K562 (cell line): ENCODE data around the gene RSPH3.

Experiments
- ATF7 ChIP-seq: fragments of 450-650 bp; IDR thresholded peaks from 2 replicates; pipeline ENCODE4 v1.7.1; 2014; ENCODE audit warnings: mild to moderate bottlenecking, moderate library complexity
- PHTF2 ChIP-seq: fragments of 250-450 bp; sonication (Bioruptor Pico); IDR thresholded peaks from 2 replicates; pipeline ENCODE4 v1.5.0; 2021; ENCODE audit warnings: mild to moderate bottlenecking
- POLR2A ChIP-seq: fragments of 450-650 bp; conservative IDR thresholded peaks from 2 replicates; pipeline ENCODE4 v1.6.1; 2016
- SMARCC2 ChIP-seq: fragments of 450-650 bp; IDR thresholded peaks from 2 replicates; pipeline ENCODE4 v1.6.1; 2017; ENCODE audit warnings: antibody characterized with exemption, moderate library complexity, mild to moderate bottlenecking, low read depth
- SUPT5H ChIP-seq: fragments of 450-650 bp; IDR thresholded peaks from 2 replicates; pipeline ENCODE4 v1.6.1; 2016
- ZBTB8A ChIP-seq: fragments of 450-650 bp; IDR thresholded peaks from 2 replicates; pipeline ENCODE4 v1.6.1; 2018; ENCODE audit warnings: mild to moderate bottlenecking, moderate library complexity; ENCODE audit not compliant: partially characterized antibody
- ZNF431 ChIP-seq: sonication (generic); formaldehyde crosslinking; IDR thresholded peaks from 2 replicates; pipeline ENCODE4 v1.8.0; 2022; ENCODE audit warnings: mild to moderate bottlenecking, missing genetic modification reagents
- ZNF780A ChIP-seq: fragments of 250-450 bp; sonication (Bioruptor Pico); IDR thresholded peaks from 2 replicates; pipeline ENCODE4 v1.5.0; 2021; ENCODE audit warnings: mild to moderate bottlenecking
- TF ChIP-seq, protein P1 (sequence below): sonication (generic); formaldehyde crosslinking; IDR thresholded peaks from 2 replicates; pipeline ENCODE4 v1.5.0; 2020; ENCODE audit warnings: missing genetic modification reagents
- TF ChIP-seq, protein P2 (sequence below): fragments of 450-650 bp; IDR thresholded peaks from 2 replicates; pipeline ENCODE4 v1.6.1; 2016; ENCODE audit warnings: borderline replicate concordance
- TF ChIP-seq, protein P3 (sequence below), 3 experiments: IDR thresholded peaks in 2 of 3; conservative IDR thresholded peaks in 1 of 3; 2 replicates each; pipeline ENCODE4 v1.5.1; 2011 to 2012; ENCODE audit warnings: low read length in 3 of 3, mild to moderate bottlenecking in 3 of 3, control low read depth in 2 of 3, improper control_type of control experiment in 1 of 3, inconsistent platforms in 1 of 3, low read depth in 1 of 3, mixed read lengths in 1 of 3, moderate library complexity in 1 of 3; ENCODE audit not compliant: insufficient read depth in 2 of 3
- TF ChIP-seq, protein P4 (sequence below): fragments of 250-450 bp; sonication (Bioruptor Pico); IDR thresholded peaks from 2 replicates; pipeline ENCODE4 v1.4.0; 2020; ENCODE audit warnings: mild to moderate bottlenecking, moderate library complexity
- TF ChIP-seq, protein P5 (sequence below): sonication (generic); formaldehyde crosslinking; IDR thresholded peaks from 2 replicates; pipeline ENCODE4 v1.8.0; 2022; ENCODE audit warnings: mild to moderate bottlenecking, missing genetic modification reagents
- TF ChIP-seq, protein P6 (sequence below): sonication (generic); formaldehyde crosslinking; IDR thresholded peaks from 2 replicates; pipeline ENCODE4 v1.8.1; 2023; ENCODE audit warnings: mild to moderate bottlenecking, missing genetic modification reagents

DNA sequence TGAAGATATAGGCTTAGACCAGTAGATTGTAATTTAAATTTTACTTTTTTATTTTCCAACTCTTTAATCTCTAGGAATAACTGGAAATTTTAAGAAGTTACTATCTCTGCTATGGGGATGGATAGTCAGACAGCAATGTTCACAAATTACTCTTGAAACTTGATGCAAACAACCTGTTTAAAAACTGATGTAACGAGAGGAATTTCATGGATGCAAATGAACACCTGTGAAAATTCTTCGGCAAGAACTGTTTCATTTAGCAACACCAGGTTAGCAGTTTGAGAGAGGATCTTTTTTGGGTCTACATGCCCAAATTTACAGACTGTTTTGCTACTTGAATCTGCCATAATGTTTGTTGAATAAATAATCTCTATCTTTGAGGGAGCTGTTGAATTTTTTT is 20.0 kb upstream of the RSPH3 start:
- TF ChIP-seq ZNF431, result no peak
- TF ChIP-seq, protein P1, sequence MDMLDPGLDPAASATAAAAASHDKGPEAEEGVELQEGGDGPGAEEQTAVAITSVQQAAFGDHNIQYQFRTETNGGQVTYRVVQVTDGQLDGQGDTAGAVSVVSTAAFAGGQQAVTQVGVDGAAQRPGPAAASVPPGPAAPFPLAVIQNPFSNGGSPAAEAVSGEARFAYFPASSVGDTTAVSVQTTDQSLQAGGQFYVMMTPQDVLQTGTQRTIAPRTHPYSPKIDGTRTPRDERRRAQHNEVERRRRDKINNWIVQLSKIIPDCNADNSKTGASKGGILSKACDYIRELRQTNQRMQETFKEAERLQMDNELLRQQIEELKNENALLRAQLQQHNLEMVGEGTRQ (CRISPR knock-in tag), result no peak
- TF ChIP-seq ZNF780A (CRISPR knock-in tag), result no peak
- TF ChIP-seq, protein P2, sequence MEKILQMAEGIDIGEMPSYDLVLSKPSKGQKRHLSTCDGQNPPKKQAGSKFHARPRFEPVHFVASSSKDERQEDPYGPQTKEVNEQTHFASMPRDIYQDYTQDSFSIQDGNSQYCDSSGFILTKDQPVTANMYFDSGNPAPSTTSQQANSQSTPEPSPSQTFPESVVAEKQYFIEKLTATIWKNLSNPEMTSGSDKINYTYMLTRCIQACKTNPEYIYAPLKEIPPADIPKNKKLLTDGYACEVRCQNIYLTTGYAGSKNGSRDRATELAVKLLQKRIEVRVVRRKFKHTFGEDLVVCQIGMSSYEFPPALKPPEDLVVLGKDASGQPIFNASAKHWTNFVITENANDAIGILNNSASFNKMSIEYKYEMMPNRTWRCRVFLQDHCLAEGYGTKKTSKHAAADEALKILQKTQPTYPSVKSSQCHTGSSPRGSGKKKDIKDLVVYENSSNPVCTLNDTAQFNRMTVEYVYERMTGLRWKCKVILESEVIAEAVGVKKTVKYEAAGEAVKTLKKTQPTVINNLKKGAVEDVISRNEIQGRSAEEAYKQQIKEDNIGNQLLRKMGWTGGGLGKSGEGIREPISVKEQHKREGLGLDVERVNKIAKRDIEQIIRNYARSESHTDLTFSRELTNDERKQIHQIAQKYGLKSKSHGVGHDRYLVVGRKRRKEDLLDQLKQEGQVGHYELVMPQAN, result no peak
- no peak for TF ChIP-seq PHTF2
- TF ChIP-seq, protein P3, sequence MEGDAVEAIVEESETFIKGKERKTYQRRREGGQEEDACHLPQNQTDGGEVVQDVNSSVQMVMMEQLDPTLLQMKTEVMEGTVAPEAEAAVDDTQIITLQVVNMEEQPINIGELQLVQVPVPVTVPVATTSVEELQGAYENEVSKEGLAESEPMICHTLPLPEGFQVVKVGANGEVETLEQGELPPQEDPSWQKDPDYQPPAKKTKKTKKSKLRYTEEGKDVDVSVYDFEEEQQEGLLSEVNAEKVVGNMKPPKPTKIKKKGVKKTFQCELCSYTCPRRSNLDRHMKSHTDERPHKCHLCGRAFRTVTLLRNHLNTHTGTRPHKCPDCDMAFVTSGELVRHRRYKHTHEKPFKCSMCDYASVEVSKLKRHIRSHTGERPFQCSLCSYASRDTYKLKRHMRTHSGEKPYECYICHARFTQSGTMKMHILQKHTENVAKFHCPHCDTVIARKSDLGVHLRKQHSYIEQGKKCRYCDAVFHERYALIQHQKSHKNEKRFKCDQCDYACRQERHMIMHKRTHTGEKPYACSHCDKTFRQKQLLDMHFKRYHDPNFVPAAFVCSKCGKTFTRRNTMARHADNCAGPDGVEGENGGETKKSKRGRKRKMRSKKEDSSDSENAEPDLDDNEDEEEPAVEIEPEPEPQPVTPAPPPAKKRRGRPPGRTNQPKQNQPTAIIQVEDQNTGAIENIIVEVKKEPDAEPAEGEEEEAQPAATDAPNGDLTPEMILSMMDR (IDR thresholded peaks at IDR 0.05 in 2 of 3, conservative IDR thresholded peaks at IDR 0.05 in 1 of 3; ENCODE audit: insufficient read depth in 2 of 3, low read depth in 1 of 3, low read length in 3 of 3), result no peak
- TF ChIP-seq SUPT5H, result no peak
- no peak for TF ChIP-seq ZBTB8A
- no peak for TF ChIP-seq ATF7
- TF ChIP-seq, protein P4, sequence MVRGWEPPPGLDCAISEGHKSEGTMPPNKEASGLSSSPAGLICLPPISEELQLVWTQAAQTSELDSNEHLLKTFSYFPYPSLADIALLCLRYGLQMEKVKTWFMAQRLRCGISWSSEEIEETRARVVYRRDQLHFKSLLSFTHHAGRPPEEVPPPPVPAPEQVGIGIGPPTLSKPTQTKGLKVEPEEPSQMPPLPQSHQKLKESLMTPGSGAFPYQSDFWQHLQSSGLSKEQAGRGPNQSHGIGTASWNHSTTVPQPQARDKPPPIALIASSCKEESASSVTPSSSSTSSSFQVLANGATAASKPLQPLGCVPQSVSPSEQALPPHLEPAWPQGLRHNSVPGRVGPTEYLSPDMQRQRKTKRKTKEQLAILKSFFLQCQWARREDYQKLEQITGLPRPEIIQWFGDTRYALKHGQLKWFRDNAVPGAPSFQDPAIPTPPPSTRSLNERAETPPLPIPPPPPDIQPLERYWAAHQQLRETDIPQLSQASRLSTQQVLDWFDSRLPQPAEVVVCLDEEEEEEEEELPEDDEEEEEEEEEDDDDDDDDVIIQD, result no peak
- no peak for TF ChIP-seq POLR2A
- TF ChIP-seq, protein P5, sequence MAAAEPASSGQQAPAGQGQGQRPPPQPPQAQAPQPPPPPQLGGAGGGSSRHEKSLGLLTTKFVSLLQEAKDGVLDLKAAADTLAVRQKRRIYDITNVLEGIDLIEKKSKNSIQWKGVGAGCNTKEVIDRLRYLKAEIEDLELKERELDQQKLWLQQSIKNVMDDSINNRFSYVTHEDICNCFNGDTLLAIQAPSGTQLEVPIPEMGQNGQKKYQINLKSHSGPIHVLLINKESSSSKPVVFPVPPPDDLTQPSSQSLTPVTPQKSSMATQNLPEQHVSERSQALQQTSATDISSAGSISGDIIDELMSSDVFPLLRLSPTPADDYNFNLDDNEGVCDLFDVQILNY (CRISPR knock-in tag), result no peak
- TF ChIP-seq, protein P6, sequence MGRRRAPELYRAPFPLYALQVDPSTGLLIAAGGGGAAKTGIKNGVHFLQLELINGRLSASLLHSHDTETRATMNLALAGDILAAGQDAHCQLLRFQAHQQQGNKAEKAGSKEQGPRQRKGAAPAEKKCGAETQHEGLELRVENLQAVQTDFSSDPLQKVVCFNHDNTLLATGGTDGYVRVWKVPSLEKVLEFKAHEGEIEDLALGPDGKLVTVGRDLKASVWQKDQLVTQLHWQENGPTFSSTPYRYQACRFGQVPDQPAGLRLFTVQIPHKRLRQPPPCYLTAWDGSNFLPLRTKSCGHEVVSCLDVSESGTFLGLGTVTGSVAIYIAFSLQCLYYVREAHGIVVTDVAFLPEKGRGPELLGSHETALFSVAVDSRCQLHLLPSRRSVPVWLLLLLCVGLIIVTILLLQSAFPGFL (CRISPR knock-in tag), result no peak
- TF ChIP-seq SMARCC2, result no peak
